Hypothalamus (tissue), 51 donors: ENCODE data around the gene FOXD4L3.
"Not testable (repeated sequence)": the region's sequence is repeated elsewhere in the genome, so short reads cannot be mapped to it uniquely, and the experiment has no call there.

Source experiments
- DNase-seq, 51 donors: peaks; one replicate each; lab custom pipeline; 2025; lab: John Stamatoyannopoulos, UW

The FOXD4L3 gene

GRCh38 chr9:68302567-68302966 is at the start of gene FOXD4L3:
FOXD4L3 (plus strand) TSS chr9:68302867; CDS start chr9:68302952, 85 bp downstream.
- DNase-seq: not testable (repeated sequence)

GRCh38 chr9:68281041-68281440 is 21.6 kb upstream of the FOXD4L3 start:
- not testable (repeated sequence) for DNase-seq

- not testable (repeated sequence) for DNase-seq
These were observed 1.1 kb downstream of the FOXD4L3 start for GRCh38 chr9:68303771-68304170.

- not testable (repeated sequence) for DNase-seq
These were observed 1.5 kb downstream of the FOXD4L3 start for GRCh38 chr9:68304212-68304611.

- DNase-seq: not testable (repeated sequence)
These were observed 2.1 kb downstream of the FOXD4L3 start for GRCh38 chr9:68304777-68305176.

- not testable (repeated sequence) for DNase-seq
These were observed 3.1 kb downstream of the FOXD4L3 start for GRCh38 chr9:68305680-68306285.

- not testable (repeated sequence) for DNase-seq
These were observed 3.8 kb downstream of the FOXD4L3 start for GRCh38 chr9:68306391-68306964.

GRCh38 chr9:68307127-68307526 is 4.5 kb downstream of the FOXD4L3 start:
- DNase-seq: not testable (repeated sequence)

- DNase-seq: not testable (repeated sequence)
These were observed 5.0 kb downstream of the FOXD4L3 start for GRCh38 chr9:68307654-68308053.

GRCh38 chr9:68311208-68311607 is 8.5 kb downstream of the FOXD4L3 start:
- DNase-seq: not testable (repeated sequence)

GRCh38 chr9:68318209-68318608 is 15.5 kb downstream of the FOXD4L3 start:
- not testable (repeated sequence) for DNase-seq

- DNase-seq: not testable (repeated sequence)
These were observed 21.1 kb downstream of the FOXD4L3 start for GRCh38 chr9:68323749-68324148.

- DNase-seq: not testable (repeated sequence)
These were observed 21.9 kb downstream of the FOXD4L3 start for GRCh38 chr9:68324518-68324917.

- DNase-seq: not testable (repeated sequence)
These were observed 26.4 kb downstream of the FOXD4L3 start for GRCh38 chr9:68329106-68329505.

GRCh38 chr9:68330531-68331173 is 28.0 kb downstream of the FOXD4L3 start:
- DNase-seq: not testable (repeated sequence)

- not testable (repeated sequence) for DNase-seq
These were observed 29.5 kb downstream of the FOXD4L3 start for GRCh38 chr9:68332122-68332521.

GRCh38 chr9:68335935-68336334 is 33.3 kb downstream of the FOXD4L3 start:
- DNase-seq: not testable (repeated sequence)

- DNase-seq: not testable (repeated sequence)
These were observed 34.1 kb downstream of the FOXD4L3 start for GRCh38 chr9:68336639-68337339.

GRCh38 chr9:68338000-68338399 is 35.3 kb downstream of the FOXD4L3 start:
- DNase-seq: not testable (repeated sequence)

GRCh38 chr9:68342265-68343025 is 39.8 kb downstream of the FOXD4L3 start:
- not testable (repeated sequence) for DNase-seq
